Nephron (organoid): ENCODE data around the gene TGFBR3L.

ENCODE experiments used
- H3K27ac Mint-ChIP-seq, 3 experiments: 2 replicates each; pipeline ENCODE4 v1.8.0; 2020; ENCODE audit warnings: mixed read lengths in 3 of 3, mild to moderate bottlenecking in 2 of 3, moderate library complexity in 1 of 3
- H3K27me3 Mint-ChIP-seq: 2 replicates; pipeline ENCODE4 v1.8.0; 2021; ENCODE audit warnings: low read depth, mild to moderate bottlenecking, moderate library complexity, mixed read lengths
- H3K36me3 Mint-ChIP-seq: 2 replicates; pipeline ENCODE4 v1.8.0; 2020; ENCODE audit warnings: low read depth, mixed read lengths
- H3K4me1 Mint-ChIP-seq: 2 replicates; pipeline ENCODE4 v1.8.0; 2020; ENCODE audit warnings: mixed read lengths
- H3K4me3 Mint-ChIP-seq, 3 experiments: 2 replicates each; pipeline ENCODE4 v1.8.0; 2020; ENCODE audit warnings: mild to moderate bottlenecking in 3 of 3, mixed read lengths in 3 of 3, moderate library complexity in 2 of 3
- H3K9me3 Mint-ChIP-seq: 2 replicates; pipeline ENCODE4 v1.8.0; 2020; ENCODE audit warnings: mixed read lengths
- CTCF ChIP-seq, 3 experiments: fragments of 200-600 bp; sonication (generic); IDR thresholded peaks; one replicate each; pipeline ENCODE4 v1.5.0; 2021; ENCODE audit warnings: antibody characterized with exemption in 3 of 3; ENCODE audit not compliant: unreplicated experiment in 3 of 3

TGFBR3L gene

DNA sequence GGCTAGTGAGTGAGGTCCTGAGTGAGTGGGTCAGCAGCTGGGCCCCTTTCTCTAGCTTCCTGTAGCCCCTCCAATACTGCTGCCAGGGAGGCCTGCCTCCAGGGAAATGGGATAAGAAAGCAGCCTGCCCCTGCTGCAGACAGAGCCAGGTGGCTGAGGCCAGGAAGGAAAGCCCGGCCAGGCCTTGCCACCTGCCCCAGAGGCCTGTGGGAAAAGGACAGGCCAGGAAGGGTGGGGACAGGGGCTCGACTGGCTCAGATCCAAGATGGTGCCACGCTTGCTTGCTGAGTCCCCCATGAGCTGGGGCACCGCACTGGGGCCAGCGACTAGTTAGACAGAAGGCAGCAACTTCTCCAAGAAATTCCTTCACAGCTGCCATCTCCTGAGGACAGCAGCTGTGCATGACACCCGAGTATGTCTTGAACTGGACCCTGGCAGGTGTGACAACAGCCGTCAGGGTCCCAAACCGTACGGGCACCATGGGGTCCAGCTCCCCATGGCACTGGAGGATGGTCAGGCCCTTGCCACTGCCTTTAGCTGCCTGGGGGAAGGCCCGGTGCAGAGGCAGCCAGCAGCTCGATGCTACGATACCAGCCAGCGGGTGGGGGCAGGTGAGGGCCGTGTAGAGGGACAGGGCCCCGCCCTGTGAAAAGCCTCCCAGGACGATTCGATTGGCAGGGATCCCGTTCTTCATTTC lies 35.4 kb upstream of the TGFBR3L start:
- H3K36me3 Mint-ChIP-seq: no peaks in the 10 kb centered on the region
- H3K4me3 Mint-ChIP-seq: no peak overlapping the region
- TF ChIP-seq CTCF (IDR thresholded peaks at IDR 0.05; ENCODE audit: unreplicated experiment in 3 of 3): no peak
- peaks cover 5% of the 10 kb centered on the region for H3K4me1 Mint-ChIP-seq
- H3K9me3 Mint-ChIP-seq: no peaks in the 10 kb centered on the region
- peaks cover 26% of the 10 kb centered on the region for H3K27me3 Mint-ChIP-seq
- H3K27ac Mint-ChIP-seq: no peak overlapping the region

- TF ChIP-seq CTCF (IDR thresholded peaks at IDR 0.05; ENCODE audit: unreplicated experiment in 3 of 3): no peak
- Mint-ChIP-seq H3K9me3 (no peaks in the 10 kb centered on the region), H3K27me3 (peaks cover 21% of the 10 kb centered on the region), H3K27ac (no peak overlapping the region), H3K4me1 (peaks cover 5% of the 10 kb centered on the region), H3K36me3 (no peaks in the 10 kb centered on the region), H3K4me3 (no peak overlapping the region)
These were observed 34.8 kb upstream of the TGFBR3L start for GRCh38 chr19:7879836-7880235.

GRCh38 chr19:7881910-7882309 lies 32.7 kb upstream of the TGFBR3L start:
- no peak for TF ChIP-seq CTCF (IDR thresholded peaks at IDR 0.05; ENCODE audit: unreplicated experiment in 3 of 3)
- peaks cover 5% of the 10 kb centered on the region for H3K4me1 Mint-ChIP-seq
- H3K27ac Mint-ChIP-seq: no peak overlapping the region
- H3K27me3 Mint-ChIP-seq: peaks cover 14% of the 10 kb centered on the region
- H3K4me3 Mint-ChIP-seq: no peak overlapping the region
- no peaks in the 10 kb centered on the region for H3K9me3 Mint-ChIP-seq
- H3K36me3 Mint-ChIP-seq: no peaks in the 10 kb centered on the region

- no peak for TF ChIP-seq CTCF (IDR thresholded peaks at IDR 0.05; ENCODE audit: unreplicated experiment in 3 of 3)
- H3K27me3 Mint-ChIP-seq: peaks cover 14% of the 10 kb centered on the region
- H3K4me1 Mint-ChIP-seq: no peaks in the 10 kb centered on the region
These were observed 31.5 kb upstream of the TGFBR3L start for GRCh38 chr19:7883105-7883504.

GRCh38 chr19:7883796-7884570 lies 30.6 kb upstream of the TGFBR3L start:
- no peaks in the 10 kb centered on the region for H3K9me3 Mint-ChIP-seq
- no peak for TF ChIP-seq CTCF (IDR thresholded peaks at IDR 0.05; ENCODE audit: unreplicated experiment in 3 of 3)
- H3K27me3 Mint-ChIP-seq: peaks cover 14% of the 10 kb centered on the region
- H3K4me3 Mint-ChIP-seq: no peak overlapping the region
- no peak overlapping the region for H3K27ac Mint-ChIP-seq
- H3K4me1 Mint-ChIP-seq: no peaks in the 10 kb centered on the region
- H3K36me3 Mint-ChIP-seq: no peaks in the 10 kb centered on the region

More at GRCh38 chr19:7883105-7883504, 31.5 kb upstream of the TGFBR3L start:
- Mint-ChIP-seq H3K4me3 (no peak overlapping the region), H3K27ac (no peak overlapping the region), H3K9me3 (no peaks in the 10 kb centered on the region), H3K36me3 (no peaks in the 10 kb centered on the region)
